ENCODE results near the gene FAM135A. TPM values are rescaled to one million over a fixed set of nuclear protein-coding genes. Genes with fewer than 3 reads are reported as not detected.

Gene FAM135A
- total RNA-seq, 1 experiment from 2014 or later, result 31.0 TPM

GRCh38 chr6:70421509-70421908 is 8.2 kb downstream of the FAM135A start:
- Histone ChIP-seq H3K27me3 (ENCODE audit: insufficient read depth, low read length) (no peaks in the 10 kb centered on the region), H2BK120ac (ENCODE audit: low read depth, low read length, poor library complexity, severe bottlenecking) (no peak overlapping the region), H4K20me1 (ENCODE audit: control insufficient read depth, insufficient read depth, insufficient read length) (no peaks in the 10 kb centered on the region), H2BK5ac (ENCODE audit: insufficient read length, low read length) (no peak overlapping the region), H3K9me3 (ENCODE audit: control insufficient read depth, low read depth, low read length) (no peaks in the 10 kb centered on the region), H3K9ac (ENCODE audit: extremely low read depth, insufficient read length, low read length) (no peak overlapping the region), H3T11ph (ENCODE audit: low read length) (no peak overlapping the region), H2BK15ac (ENCODE audit: low read depth, low read length) (no peak overlapping the region), H3K4me2 (ENCODE audit: insufficient read depth, insufficient read length, low read length) (no peak overlapping the region), H3K56ac (ENCODE audit: insufficient read length, low read depth, low read length) (no peak overlapping the region), H3K79me1 (ENCODE audit: insufficient read depth, low read depth, low read length, poor library complexity, severe bottlenecking) (peaks cover 6% of the 10 kb centered on the region), H3K4ac (ENCODE audit: low read depth, low read length) (no peak overlapping the region), H4K5ac (ENCODE audit: insufficient read length, low read depth, low read length) (no peak overlapping the region), H3K27ac (ENCODE audit: insufficient read length, low read depth, low read length) (no peak overlapping the region), H2AK5ac (ENCODE audit: insufficient read length, low read length) (no peak overlapping the region), H3K23me2 (ENCODE audit: insufficient read length, low read depth, low read length, poor library complexity, severe bottlenecking) (no peaks in the 10 kb centered on the region), H3K23ac (ENCODE audit: insufficient read length, low read depth, low read length) (no peak overlapping the region), H3K79me2 (ENCODE audit: insufficient read depth, low read length) (peaks cover 12% of the 10 kb centered on the region; the same call in 1 of the 2 replicates), H4K8ac (replicated peaks; ENCODE audit: insufficient read length, low read depth, low read length) (no peak overlapping the region), H2AFZ (ENCODE audit: low read length) (no peak overlapping the region), H3K18ac (ENCODE audit: insufficient read length, low read depth, low read length) (no peak overlapping the region), H2BK12ac (ENCODE audit: insufficient read length, low read depth, low read length) (no peak overlapping the region), H4K91ac (ENCODE audit: insufficient read length, low read depth, low read length) (no peak overlapping the region), H3K4me1 (ENCODE audit: insufficient read depth, low read length) (no peaks in the 10 kb centered on the region), H2BK20ac (ENCODE audit: low read depth, low read length, poor library complexity, severe bottlenecking) (no peak overlapping the region), H3K14ac (ENCODE audit: insufficient read depth, low read length) (no peak overlapping the region)
- Mint-ChIP-seq H3K27ac (peak overlapping the region in 1 of 3 experiments; percentile 81; a peak in 3 of 7 replicates), H3K36me3 (ENCODE audit: insufficient read depth in 1 of 3, low read depth in 3 of 3) (peaks cover 23 to 37% (median 29%) of the 10 kb centered on the region in 3 experiments), H3K27me3 (ENCODE audit: low read depth) (no peaks in the 10 kb centered on the region), H3K4me3 (no peak overlapping the region), H3K4me1 (peaks cover 3 to 11% of the 10 kb centered on the region in 2 experiments; a peak in 3 of 4 replicates), H3K9me3 (no peaks in the 10 kb centered on the region)
- no peak for DNase-seq
- WGBS (ENCODE audit: extremely low coverage, insufficient read length, low lambda C conversion rate), result no CpG with 5 or more reads among the region's 2 CpGs
- no peak for TF ChIP-seq CTCF (conservative IDR thresholded peaks at IDR 0.05)
